ENCODE measurements around the gene TMEM69.
"Not testable (repeated sequence)": the region's sequence is repeated elsewhere in the genome, so short reads cannot be mapped to it uniquely, and the experiment has no call there.

DNA sequence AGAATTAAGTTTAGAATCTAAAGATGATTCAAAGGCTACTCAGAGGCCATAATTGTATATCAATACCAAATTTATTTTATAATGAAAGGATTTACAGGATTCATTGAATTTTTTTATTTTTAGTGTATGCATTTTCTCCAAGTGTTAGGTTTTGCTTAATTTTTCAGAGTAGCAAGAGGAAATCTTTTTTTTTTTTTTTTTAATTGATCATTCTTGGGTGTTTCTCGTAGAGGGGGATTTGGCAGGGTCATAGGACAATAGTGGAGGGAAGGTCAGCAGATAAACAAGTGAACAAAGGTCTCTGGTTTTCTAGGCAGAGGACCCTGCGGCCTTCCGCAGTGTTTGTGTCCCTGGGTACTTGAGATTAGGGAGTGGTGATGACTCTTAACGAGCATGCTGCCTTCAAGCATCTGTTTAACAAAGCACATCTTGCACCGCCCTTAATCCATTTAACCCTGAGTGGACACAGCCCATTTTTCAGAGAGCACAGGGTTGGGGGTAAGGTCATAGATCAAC is 51.7 kb downstream of the TMEM69 start:
- TF ChIP-seq CTCF, POLR2A (IDR thresholded peaks at IDR 0.05): not testable (repeated sequence)

Measured in upper lobe of left lung (tissue), 4 donors.